ENCODE data around the gene SLC35D3. TPM values are rescaled to one million over a fixed set of nuclear protein-coding genes. Genes with fewer than 3 reads are reported as not detected.
"Not testable (repeated sequence)": the region's sequence is repeated elsewhere in the genome, so short reads cannot be mapped to it uniquely, and the experiment has no call there.

The SLC35D3 gene
- total RNA-seq, 1 donor from 2014 or later, result 0.82 TPM

DNA sequence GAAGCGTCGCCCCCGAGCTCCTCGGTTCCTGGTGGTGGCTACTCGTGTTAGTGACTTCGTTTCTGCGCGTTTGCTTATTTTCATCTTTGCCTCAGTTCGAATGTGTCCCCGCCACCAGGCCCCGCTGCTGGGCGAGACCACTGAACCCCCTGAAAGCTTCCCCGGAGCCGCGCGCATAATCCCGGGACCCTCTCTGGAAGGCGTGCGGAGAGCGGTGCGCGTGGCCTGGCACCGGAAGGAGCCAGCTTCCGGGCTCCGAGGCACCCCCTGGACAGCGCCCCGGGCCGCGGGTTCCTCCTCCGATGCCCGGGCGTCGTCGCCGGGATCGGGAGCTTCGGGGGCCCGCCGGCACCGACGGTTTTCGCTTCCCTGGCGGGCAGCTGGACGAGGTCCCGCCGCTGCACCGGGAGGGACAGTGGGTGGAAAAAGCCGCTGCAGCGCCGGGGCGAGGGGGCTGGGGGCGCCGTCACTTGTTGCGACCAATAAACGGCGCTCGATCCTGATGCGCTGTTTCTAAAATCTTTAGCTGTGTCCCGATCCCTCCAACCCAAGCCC is 643 bp upstream of the SLC35D3 start:
- no peak for FAIRE-seq
- peak; percentile 10 to 28 for DNase-seq (ENCODE audit: low spot score in 2 of 2)

DNA sequence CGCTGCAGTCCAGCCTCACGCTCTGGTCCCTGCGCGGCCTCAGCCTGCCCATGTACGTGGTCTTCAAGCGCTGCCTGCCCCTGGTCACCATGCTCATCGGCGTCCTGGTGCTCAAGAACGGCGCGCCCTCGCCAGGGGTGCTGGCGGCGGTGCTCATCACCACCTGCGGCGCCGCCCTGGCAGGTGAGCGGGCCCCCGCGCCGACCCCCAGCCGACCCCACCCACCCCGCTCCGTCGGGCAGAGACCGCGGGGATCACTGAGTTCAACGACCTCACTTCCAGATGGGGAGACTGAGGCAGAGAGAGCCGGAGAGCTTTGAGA is 545 bp downstream of the SLC35D3 start:
- no peak for FAIRE-seq
- no peak for DNase-seq (ENCODE audit: low spot score in 2 of 2)

- peak in 1 of 2 donors; percentile 10 for DNase-seq (ENCODE audit: low spot score in 2 of 2)
- FAIRE-seq, result no peak
Measured at GRCh38 chr6:136923116-136923953, 1.2 kb downstream of the SLC35D3 start.

- FAIRE-seq, result no peak
- DNase-seq (ENCODE audit: low spot score in 2 of 2), result no peak
Measured at GRCh38 chr6:136923954-136924673, 2.0 kb downstream of the SLC35D3 start.

DNA sequence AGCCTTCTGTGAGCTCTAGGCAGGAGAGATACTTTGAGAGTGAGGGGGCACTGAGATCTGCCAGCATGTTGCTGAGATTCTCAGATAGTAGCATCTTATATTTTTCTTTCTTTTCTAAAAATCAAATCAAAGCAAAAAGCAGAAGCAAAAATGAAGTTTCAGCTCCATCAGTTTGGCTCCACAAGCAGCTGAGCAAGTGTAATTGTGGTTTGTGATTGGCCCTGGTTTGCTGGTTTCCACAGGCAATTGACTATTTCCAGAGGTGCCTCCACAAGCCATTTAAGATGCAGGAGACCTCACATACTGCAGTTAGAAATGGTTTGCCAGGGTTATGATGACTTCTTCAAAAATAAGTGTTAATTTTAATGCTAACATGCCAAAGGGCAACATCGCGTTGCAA is 4.3 kb downstream of the SLC35D3 start:
- FAIRE-seq (no peak), DNase-seq (ENCODE audit: low spot score in 2 of 2) (no peak)

DNA sequence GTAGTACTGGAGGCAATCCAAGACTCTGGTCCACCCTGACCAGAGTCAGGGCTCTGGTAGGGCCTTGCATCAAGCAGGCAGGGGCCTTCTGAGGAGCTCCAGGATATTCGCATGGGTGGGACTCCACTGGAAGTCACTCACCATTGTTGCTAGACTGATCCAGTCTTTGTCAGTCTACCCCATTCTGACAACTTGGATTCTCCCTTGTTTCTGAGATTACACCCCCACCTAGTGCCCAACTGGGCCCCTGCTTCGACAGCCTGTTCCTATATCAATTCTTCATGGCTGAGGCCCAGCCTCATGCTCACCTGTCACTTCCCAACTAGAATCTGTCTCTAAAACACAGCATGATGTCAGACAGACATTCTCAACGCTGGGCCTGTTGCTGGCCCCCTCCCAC is 5.2 kb downstream of the SLC35D3 start:
- FAIRE-seq (no peak), DNase-seq (ENCODE audit: low spot score in 2 of 2) (no peak)

DNA sequence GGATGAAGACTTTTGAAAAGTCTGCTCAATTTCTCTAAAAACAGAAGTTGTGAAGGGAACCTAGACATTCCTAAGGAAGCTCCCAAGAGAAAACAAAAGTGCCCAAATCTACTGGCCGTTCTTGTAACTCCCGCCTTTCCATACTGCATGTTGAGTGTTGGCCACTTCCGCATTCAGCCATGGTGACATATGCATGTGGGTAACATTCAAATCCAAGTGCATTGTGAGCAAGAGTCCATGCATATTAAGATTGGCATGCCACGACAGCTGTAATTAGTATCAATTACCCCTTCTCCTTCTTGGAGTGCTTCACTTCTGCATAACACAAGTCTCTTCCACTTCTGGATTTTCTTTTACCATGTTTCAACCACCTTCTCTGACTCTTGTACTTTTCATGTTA is 8.4 kb downstream of the SLC35D3 start:
- no peak for DNase-seq (ENCODE audit: low spot score in 2 of 2)
- no peak for FAIRE-seq

DNA sequence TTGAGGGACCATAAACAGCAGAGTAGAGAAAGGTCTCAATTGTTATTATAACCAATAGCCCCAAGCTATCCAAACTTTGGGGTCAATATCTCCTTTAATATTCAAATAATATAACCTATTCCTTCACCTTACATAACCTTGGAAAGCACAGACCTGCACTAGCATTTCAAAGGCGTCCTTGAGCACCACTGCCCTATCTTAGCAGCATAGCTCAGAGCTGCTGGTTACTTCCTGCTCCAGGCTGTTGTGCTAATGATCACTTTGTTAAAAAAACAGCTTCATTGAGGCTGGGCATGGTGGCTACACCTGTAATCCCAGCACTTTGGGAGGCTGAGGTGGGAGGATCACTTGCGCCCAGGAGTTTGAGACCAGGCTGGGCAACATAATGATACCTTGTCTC is 10.5 kb downstream of the SLC35D3 start:
- no peak for FAIRE-seq
- no peak for DNase-seq (ENCODE audit: low spot score in 2 of 2)

GRCh38 chr6:136945072-136945471 is 23.0 kb downstream of the SLC35D3 start:
- no peak for DNase-seq (ENCODE audit: low spot score in 2 of 2)
- no peak for FAIRE-seq

DNA sequence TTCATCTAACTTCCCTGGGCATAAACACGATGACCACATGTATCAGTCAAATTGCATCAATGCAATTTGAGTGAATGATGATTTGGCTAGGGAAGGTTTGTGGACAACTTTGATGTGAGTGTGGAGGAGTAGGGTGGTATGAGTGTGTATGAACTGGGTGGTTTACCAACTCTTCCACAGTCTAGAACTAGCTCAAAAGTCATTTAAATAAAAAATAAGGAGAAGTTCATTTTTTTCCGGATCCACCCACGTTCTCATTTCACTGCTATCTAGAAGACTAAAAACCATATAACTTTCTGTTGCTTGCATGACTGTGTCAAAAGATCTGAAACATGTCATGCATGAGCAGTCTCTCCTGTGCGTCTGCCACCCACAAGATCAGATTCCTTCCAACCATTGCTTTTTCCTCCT is 23.6 kb downstream of the SLC35D3 start:
- no peak for DNase-seq (ENCODE audit: low spot score in 2 of 2)
- FAIRE-seq, result no peak

DNA sequence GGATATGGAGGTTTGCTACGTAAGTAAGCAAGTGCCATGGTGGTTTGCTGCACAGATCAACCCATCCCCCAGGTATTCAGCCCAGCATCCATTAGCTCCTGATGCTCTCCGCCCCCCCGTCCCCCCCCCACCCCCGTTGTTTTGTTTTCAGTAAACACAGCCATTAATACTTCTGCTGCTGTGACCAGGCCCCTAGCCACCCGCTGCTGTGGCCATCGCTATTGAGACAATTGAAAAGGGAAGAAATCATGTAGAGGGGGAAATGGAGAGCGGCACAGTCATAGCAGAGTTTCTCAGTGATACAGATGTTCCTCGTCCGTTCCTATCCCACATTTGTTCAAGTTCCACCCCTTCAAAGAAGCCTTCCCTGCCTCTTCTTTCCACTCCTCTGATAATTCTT is 24.9 kb downstream of the SLC35D3 start:
- no peak for DNase-seq (ENCODE audit: low spot score in 2 of 2)
- FAIRE-seq, result no peak

GRCh38 chr6:136949957-136950356 is 27.9 kb downstream of the SLC35D3 start:
- DNase-seq (ENCODE audit: low spot score in 2 of 2); FAIRE-seq: not testable (repeated sequence)

DNA sequence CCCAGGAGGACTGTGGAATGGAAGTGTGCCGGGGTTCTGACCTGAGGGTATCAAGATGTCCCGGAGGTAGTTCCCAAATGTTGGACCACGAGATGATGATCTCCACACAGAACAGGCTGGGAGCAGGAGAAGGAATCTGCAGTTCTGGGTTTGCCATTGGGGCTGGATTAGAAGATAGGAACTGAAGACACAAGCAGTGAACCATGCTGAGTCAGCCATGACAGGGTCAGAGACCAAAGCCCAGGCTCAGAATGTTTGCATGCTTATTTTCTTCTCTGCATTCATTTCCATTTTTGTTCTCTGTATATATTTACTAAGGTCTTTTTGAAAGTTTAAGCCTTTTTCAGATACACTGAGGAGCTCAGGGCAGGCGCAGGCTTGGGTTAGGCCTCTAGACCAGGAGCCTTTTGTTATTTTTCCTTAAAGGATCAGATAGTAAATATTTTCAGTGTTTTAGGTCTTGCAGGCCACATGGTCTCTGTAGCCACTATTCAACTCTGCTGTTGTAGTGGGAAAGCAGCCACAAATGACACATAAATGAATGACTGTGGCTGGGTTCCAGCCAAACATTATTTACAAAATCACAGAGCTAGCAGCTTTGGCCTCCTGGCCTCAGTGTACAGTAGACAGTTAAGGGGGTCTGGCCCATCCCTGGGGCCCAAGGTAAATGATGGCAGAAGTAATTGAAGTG is 28.5 kb downstream of the SLC35D3 start:
- FAIRE-seq, result no peak
- DNase-seq (ENCODE audit: low spot score in 2 of 2), result no peak

DNA sequence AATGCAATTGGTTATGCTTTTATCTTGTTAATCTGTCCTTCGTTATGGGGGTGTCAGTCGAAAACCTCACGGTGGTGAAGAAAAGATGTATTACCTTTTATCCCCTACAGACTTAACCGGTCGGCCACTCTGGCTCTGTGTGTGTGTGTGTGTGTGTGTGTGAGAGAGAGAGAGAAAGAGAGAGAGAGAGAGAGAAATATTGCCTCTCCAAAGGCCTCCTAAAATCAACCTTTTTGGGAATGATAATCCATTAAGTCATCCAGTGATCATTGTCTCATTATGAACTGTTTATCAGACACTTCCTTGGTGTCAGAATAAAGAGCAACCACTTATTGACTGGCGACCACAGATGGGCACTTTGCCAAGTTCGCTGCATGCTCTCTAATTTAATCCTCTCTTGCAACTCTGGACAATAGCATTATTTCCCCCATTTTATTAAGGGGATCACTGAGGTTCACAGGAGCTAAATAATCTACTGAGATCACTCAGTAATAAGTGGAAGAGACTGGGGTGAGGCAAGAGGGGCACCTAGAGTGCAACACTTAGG is 30.7 kb downstream of the SLC35D3 start:
- FAIRE-seq (no peak), DNase-seq (ENCODE audit: low spot score in 2 of 2) (no peak)

DNA sequence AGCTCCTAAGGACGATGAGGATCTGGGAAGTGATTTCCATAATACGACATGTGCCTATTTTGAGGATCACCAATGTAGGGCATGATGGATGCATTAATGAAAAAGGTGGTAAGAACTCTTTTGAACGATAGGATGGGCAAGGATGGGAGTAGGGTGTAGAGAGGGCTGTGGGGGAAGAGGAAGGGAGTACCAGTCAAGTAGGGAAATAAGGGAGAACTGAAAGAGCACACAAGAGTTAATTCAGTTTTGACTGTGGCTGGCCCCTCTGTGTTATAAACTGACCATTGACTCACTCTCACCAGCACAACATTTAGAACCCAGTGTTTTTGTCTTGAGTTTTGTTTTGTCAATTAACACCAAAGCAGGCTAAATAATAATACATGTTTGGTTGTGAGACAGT is 33.0 kb downstream of the SLC35D3 start:
- DNase-seq (ENCODE audit: low spot score in 2 of 2) (no peak), FAIRE-seq (no peak)

GRCh38 chr6:136956590-136957544 is 34.8 kb downstream of the SLC35D3 start:
- no peak for DNase-seq (ENCODE audit: low spot score in 2 of 2)
- no peak for FAIRE-seq

DNA sequence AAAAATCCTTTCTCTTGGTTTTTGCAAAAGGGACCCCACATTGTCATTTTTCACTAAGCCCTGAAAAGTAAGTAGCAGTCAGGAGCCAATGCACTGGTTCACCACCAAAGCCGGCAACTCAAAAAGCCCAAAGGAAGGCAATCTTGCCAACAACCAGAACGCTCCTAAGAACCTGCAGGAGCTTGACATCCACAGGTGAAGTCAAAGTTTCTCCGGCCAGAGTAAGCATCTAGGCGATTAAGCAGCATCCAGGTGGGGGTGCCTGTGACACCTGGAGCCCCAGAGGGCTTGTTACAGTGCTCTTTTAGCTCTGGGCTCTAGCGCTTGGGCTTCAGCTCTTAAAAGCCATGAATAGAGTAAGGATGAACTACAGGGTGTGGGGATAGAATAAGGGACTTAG is 36.1 kb downstream of the SLC35D3 start:
- DNase-seq (ENCODE audit: low spot score in 2 of 2), result no peak
- FAIRE-seq, result no peak

DNA sequence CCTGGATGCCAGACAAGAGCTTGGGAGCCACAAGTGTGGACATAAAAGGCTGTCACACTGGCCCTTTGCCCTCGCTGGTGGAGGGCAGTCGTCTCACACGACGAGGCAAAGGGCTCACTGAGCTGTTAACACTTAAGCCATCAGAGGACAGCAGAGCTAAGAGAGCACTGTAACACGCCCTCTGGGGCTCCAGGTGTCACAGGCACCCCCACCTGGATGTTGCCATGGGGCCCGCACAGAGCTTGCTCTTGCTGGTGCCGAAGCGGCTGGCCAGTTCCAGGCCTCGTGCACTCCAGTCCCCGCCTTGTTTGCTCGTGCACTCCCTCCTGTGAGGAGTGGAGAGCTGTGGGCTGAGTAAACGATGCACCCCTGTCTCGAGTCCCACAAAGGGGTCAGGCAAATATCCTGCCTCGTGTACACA is 37.4 kb downstream of the SLC35D3 start:
- DNase-seq (ENCODE audit: low spot score in 2 of 2), result no peak
- no peak for FAIRE-seq

GRCh38 chr6:136959935-136960334 is 37.8 kb downstream of the SLC35D3 start:
- FAIRE-seq; DNase-seq (ENCODE audit: low spot score in 2 of 2): not testable (repeated sequence)

- DNase-seq (ENCODE audit: low spot score in 2 of 2) (no peak), FAIRE-seq (no peak)
Measured at GRCh38 chr6:136960781-136961180, 38.7 kb downstream of the SLC35D3 start.
